H1 (cell line): Measurements from ENCODE around the gene PTBP1. TPM values are rescaled to one million over a fixed set of nuclear protein-coding genes. Genes with fewer than 3 reads are reported as not detected.

Experiments
- BACH1 ChIP-seq: IDR thresholded peaks from 2 replicates; pipeline ENCODE4 v1.6.1; 2012; ENCODE audit warnings: low read length, improper control_type of control experiment
- CBX8 ChIP-seq: fragments of 300-800, 300-1000 bp; sonication (generic); IDR thresholded peaks from 2 replicates; pipeline ENCODE4 v1.7.1; 2016; ENCODE audit warnings: low read depth, low read length, borderline replicate concordance
- CEBPB ChIP-seq: IDR thresholded peaks from 2 replicates; pipeline ENCODE4 v1.6.1; 2012; ENCODE audit warnings: low read depth, low read length
- CHD2 ChIP-seq: IDR thresholded peaks from 2 replicates; pipeline ENCODE4 v1.6.1; 2012; ENCODE audit warnings: low read length, improper control_type of control experiment
- CTBP2 ChIP-seq: IDR thresholded peaks from 2 replicates; pipeline ENCODE4 v1.7.0; 2011; ENCODE audit warnings: borderline replicate concordance, mild to moderate bottlenecking, moderate library complexity, mixed read lengths, low read length; ENCODE audit not compliant: insufficient read depth, insufficient read length
- GTF2F1 ChIP-seq: IDR thresholded peaks from 2 replicates; pipeline ENCODE4 v1.6.1; 2012; ENCODE audit warnings: low read depth, low read length, improper control_type of control experiment, borderline replicate concordance
- MAFK ChIP-seq: IDR thresholded peaks from 2 replicates; pipeline ENCODE4 v1.6.1; 2012; ENCODE audit warnings: low read depth, mild to moderate bottlenecking, improper control_type of control experiment, low read length
- RFX5 ChIP-seq: IDR thresholded peaks from 2 replicates; pipeline ENCODE4 v1.6.1; 2011; ENCODE audit warnings: low read depth, low read length, improper control_type of control experiment, borderline replicate concordance
- SAP30 ChIP-seq: fragments of 300-600 bp; sonication (generic); IDR thresholded peaks from 2 replicates; pipeline ENCODE4 v1.7.1; 2012; ENCODE audit warnings: low read length, moderate library complexity, mild to moderate bottlenecking, inconsistent platforms; ENCODE audit not compliant: insufficient read depth, insufficient replicate concordance
- SIRT6 ChIP-seq: IDR thresholded peaks from one replicate; pipeline ENCODE4 v1.7.1; 2012; ENCODE audit warnings: low read length, inconsistent platforms
- SRF ChIP-seq: IDR thresholded peaks from 2 replicates; pipeline ENCODE4 v1.6.1; 2011; ENCODE audit warnings: mild to moderate bottlenecking, low read depth, low read length, moderate library complexity
- TAF1 ChIP-seq: IDR thresholded peaks from 2 replicates; pipeline ENCODE4 v1.6.1; 2011; ENCODE audit warnings: mild to moderate bottlenecking, low read depth, low read length
- USF2 ChIP-seq: IDR thresholded peaks from 2 replicates; pipeline ENCODE4 v1.6.1; 2011; ENCODE audit warnings: low read length, improper control_type of control experiment
- polyA plus RNA-seq, 7 experiments: library from polyadenylated mRNA; depleted of rRNA in 3 of 7; stranded (reverse) in 5 of 7; unstranded in 2 of 7; fragments of >200 nt in 5 of 7; fragments of 200-250 nt in 2 of 7; gene quantifications; 1 replicate in 5 of 7; 2 replicates in 1 of 7; 4 replicates in 1 of 7; pipeline versions ENCODE4 v1.2.1 to v1.2.3, GENCODE V29; 2011 to 2013; ENCODE audit warnings: missing spikeins in 2 of 7, mixed read lengths in 2 of 7
- total RNA-seq: library from RNA; stranded (reverse); fragmentation: NEBNext Ultra II Directional; extraction: Animal tissue kit (Norgen Biotek cat#: 25700); gene quantifications from 2 replicates; pipeline ENCODE4 v1.2.1, GENCODE V29; 2021
- TF ChIP-seq, protein P1 (sequence below): IDR thresholded peaks from 2 replicates; pipeline ENCODE4 v1.6.1; 2012; ENCODE audit warnings: inconsistent platforms

The PTBP1 gene
- total and polyA plus RNA-seq, 2 of the 8 experiments (the other 6 are each of a cell fraction or from before 2014, with no cell fraction given): 528 to 888 TPM

- TF ChIP-seq CHD2: peak; percentile 73; the same call in 1 of the 2 replicates
- TF ChIP-seq MAFK: no peak
- TF ChIP-seq, protein P1, sequence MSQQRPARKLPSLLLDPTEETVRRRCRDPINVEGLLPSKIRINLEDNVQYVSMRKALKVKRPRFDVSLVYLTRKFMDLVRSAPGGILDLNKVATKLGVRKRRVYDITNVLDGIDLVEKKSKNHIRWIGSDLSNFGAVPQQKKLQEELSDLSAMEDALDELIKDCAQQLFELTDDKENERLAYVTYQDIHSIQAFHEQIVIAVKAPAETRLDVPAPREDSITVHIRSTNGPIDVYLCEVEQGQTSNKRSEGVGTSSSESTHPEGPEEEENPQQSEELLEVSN: no peak
- no peak for TF ChIP-seq SRF
- peak; percentile 88 for TF ChIP-seq TAF1
- TF ChIP-seq SAP30: peak; percentile 79
- no peak for TF ChIP-seq SIRT6
- no peak for TF ChIP-seq CTBP2
- TF ChIP-seq CEBPB: no peak; the same call in 1 of the 2 replicates
- TF ChIP-seq RFX5: no peak
- TF ChIP-seq BACH1: peak; percentile 31; the same call in 1 of the 2 replicates
- TF ChIP-seq USF2: peak; percentile 98
- TF ChIP-seq CBX8: no peak
- TF ChIP-seq GTF2F1: no peak
Observed at GRCh38 chr19:796692-797527, at the start of gene PTBP1 (continued).
